ENCODE data around the gene EFCAB6.

Gene EFCAB6

GRCh38 chr22:43484227-43484626 lies 327.9 kb downstream of the EFCAB6 start:
- DNase-seq (ENCODE audit: low read depth): no peak
- TF ChIP-seq CTCF (IDR thresholded peaks at IDR 0.05; ENCODE audit: insufficient read depth, low read depth, low read length, missing control alignments): no peak

GRCh38 chr22:43483669-43484068 lies 328.4 kb downstream of the EFCAB6 start:
- DNase-seq (ENCODE audit: low read depth): no peak
- no peak for TF ChIP-seq CTCF (IDR thresholded peaks at IDR 0.05; ENCODE audit: insufficient read depth, low read depth, low read length, missing control alignments)
- no peak overlapping the region for H3K4me3 ChIP-seq (ENCODE audit: low read depth, low read length)

More at GRCh38 chr22:43484227-43484626, 327.9 kb downstream of the EFCAB6 start:
- no peak overlapping the region for H3K4me3 ChIP-seq (ENCODE audit: low read depth, low read length)

GRCh38 chr22:43483266-43483665 lies 328.8 kb downstream of the EFCAB6 start:
- no peak overlapping the region for H3K4me3 ChIP-seq (ENCODE audit: low read depth, low read length)
- no peak for DNase-seq (ENCODE audit: low read depth)
- TF ChIP-seq CTCF (IDR thresholded peaks at IDR 0.05; ENCODE audit: insufficient read depth, low read depth, low read length, missing control alignments): no peak

GRCh38 chr22:43482318-43482625 lies 329.8 kb downstream of the EFCAB6 start:
- no peak for TF ChIP-seq CTCF (IDR thresholded peaks at IDR 0.05; ENCODE audit: insufficient read depth, low read depth, low read length, missing control alignments)
- H3K4me3 ChIP-seq (ENCODE audit: low read depth, low read length): no peak overlapping the region
- no peak for DNase-seq (ENCODE audit: low read depth)

GRCh38 chr22:43481568-43482317 lies 330.4 kb downstream of the EFCAB6 start:
- DNase-seq (ENCODE audit: low read depth): peak; percentile 29
- TF ChIP-seq CTCF (IDR thresholded peaks at IDR 0.05; ENCODE audit: insufficient read depth, low read depth, low read length, missing control alignments): peak; percentile 24
- no peak overlapping the region for H3K4me3 ChIP-seq (ENCODE audit: low read depth, low read length)

GRCh38 chr22:43479962-43480361 lies 332.1 kb downstream of the EFCAB6 start:
- no peak for TF ChIP-seq CTCF (IDR thresholded peaks at IDR 0.05; ENCODE audit: insufficient read depth, low read depth, low read length, missing control alignments)
- DNase-seq (ENCODE audit: low read depth): no peak
- H3K4me3 ChIP-seq (ENCODE audit: low read depth, low read length): no peak overlapping the region
